HPDE6-E6E7 (cell line): ENCODE measurements around the gene ERLEC1.
"Not testable (repeated sequence)": the region's sequence is repeated elsewhere in the genome, so short reads cannot be mapped to it uniquely, and the experiment has no call there.

Source experiments
- DNase-seq: peaks from one replicate; pipeline ENCODE4 v3.0.0; 2011; ENCODE audit warnings: missing footprints; ENCODE audit errors: extremely low spot score

The ERLEC1 gene

DNA sequence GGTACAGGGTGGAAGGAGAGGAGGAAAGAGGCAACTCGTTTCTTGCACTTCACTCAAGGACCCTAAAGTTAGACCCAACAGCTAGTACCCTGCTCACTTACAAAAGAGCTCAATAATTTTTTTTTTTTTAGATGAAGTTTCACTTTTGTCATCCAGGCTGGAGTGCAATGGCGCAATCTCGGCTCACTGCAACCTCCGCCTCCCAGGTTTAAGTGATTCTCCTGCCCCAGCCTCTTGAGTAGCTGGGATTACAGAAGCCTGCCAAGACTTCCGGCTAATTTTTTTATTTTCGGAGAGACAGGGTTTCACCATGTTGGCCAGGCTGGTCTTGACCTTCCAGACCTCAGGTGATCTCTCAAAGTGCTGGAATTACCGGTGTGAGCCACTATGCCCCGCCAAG, 4.2 kb upstream of the ERLEC1 start:
- no peak for DNase-seq

DNA sequence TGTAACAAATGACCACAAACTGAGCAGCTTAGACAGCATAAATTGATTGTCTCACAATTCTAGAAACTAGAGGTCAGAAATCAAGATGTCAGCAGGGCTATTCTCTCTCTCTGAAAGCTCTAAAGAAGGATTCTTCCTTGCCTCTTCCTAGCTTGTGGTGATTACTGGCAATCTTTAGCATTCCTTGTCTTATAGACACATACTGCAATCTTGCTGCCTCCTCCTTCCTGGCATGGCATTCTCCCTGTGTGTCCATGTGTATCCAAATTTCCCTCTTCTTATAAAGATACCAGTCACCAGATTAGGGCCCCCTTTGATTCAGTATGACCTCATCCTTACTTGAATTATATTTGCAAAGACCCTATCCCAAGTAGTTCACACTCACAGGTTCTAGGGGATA, 2.4 kb upstream of the ERLEC1 start:
- no peak for DNase-seq

DNA sequence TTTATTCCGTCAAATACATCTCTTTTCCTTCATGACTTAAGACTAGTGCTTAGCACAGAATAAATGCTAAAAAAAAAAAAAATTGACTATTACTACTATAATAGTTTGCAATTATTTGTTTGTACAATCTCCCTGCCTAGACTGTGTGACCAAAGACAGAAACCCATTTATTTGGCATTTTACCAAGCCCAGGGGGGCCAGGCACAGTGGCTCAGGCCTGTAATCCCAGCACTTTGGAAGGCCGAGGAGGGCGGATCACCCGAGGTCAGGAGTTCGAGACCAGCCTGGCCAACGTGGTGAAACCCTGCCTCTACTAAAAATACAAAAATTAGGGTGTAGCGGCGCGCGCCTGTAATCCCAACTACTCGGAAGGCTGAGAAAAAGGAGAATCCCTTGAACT, 1.5 kb upstream of the ERLEC1 start:
- no peak for DNase-seq

DNA sequence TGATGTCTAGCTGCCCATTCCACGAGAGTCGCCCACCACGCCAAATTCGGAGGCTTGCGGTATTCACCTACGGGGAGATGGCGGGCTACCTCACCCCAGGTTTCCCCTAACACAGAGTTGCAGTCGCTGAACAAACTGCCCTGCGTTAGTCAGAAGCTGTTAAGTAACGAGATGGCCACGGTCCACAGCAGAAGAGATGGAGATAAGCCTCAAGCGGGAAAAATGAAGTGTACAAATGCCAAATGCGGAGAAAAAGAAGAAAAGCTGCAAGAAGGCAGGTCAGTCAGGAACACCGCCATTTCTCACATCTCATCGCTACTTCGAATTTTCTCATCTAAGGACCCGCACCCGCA, 516 bp upstream of the ERLEC1 start:
- no peak for DNase-seq

DNA sequence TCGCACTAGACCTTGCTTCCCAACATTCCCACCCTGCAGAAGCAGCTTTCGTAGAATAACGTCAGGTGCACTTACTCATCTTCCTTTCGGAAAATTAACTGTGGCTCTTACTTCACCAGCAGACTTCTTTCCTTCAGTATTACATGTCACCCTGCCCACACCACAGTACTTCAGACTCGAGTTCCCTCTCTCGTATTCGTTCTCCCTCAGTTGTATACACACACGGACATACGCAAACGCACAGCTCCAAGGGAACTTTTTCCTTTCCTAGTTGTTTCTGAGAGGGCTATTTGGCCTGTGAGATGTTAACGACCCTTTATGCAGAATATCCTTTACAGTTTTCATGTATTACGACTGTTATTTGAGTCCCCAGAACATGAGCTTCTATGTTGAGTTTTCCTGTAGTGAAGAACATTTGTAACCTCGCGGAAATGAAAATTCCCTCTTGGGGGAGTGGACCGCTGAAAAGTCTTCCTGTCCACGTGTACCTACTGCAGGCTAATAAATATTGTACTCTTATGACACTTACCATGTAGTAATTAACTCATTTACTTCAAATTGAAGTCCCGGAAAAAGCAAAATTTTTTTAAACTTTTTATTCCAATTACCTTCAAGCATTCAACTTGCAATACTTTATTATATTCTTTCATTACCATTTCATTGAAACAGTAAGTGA, 908 bp downstream of the ERLEC1 start:
- no peak for DNase-seq

DNA sequence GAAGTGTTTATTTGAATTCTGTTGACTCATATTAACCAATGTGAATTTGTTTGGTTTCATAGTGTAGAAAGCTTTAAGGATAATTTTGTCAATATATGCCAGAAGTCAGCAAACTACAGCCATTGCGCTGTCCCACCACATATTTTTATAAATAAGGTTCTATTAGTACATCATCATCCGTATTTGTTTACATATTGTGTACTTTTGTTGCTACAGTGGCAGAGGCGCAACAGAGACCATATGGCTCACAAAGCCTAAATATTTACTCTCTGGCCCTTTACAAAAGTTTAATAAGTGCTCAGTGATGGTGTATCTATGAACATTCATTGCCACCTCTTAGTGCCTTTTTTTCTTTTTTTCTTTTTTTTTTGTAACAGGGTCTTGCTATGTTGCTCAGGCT, 6.4 kb downstream of the ERLEC1 start:
- no peak for DNase-seq

DNA sequence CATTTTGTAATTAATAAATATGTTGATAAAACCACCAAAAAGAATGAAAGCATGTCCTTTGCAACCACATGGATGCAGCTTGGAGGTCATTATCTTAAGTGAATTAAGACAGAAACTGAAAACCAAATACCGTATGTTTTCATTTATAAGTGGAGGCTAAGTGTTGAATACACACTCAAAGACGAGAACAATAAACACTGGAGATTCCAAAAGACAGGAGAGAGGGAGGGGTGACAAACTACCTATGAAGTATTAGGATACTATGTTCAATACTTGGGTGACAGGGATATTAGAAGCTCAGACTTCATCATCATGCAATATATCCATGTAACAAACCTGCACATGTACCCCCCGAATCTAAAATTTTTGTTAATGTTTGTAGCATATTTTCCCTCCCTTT, 7.0 kb downstream of the ERLEC1 start:
- DNase-seq, result no peak

DNA sequence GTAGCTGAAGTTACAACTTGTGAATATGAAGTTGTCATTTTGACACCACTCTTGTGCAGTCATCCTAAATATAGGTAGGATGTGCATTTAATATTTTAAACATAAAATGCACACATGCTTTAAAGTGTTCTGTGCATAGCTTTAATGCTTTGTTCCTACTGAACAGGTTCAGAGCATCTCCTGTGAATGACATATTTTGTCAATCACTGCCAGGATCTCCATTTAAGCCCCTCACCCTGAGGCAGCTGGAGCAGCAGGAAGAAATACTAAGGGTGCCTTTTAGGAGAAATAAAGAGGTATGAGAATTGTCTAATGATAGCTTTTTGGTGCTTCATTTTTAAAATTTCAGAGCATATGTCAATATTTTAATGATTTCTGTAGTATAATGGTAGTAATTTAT, 14.7 kb downstream of the ERLEC1 start:
- no peak for DNase-seq

DNA sequence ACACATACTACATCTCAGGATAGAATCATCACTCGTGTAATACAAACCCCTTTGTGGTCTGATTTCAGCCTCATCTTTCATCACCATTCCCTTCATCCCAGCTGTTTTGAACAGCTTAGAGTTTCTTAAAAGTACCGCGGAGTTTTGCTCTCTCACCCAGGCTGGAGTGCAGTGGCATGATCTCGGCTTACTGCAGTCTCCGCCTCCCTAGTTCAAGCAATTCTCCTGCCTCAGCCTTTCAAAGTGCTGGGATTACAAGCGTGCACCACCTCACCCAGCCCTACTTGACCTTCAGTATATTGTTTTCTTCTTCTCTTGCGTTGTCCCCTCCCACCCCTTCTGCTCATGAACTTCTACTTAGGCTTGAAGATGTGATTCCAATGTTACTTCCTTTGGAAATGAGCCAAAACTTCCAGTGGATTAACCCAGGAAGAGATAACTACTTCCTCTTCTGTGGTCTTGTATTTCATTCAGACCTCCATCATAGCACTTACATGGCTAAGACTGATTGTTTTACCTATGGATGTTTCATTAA, 15.8 kb downstream of the ERLEC1 start:
- DNase-seq, result no peak

DNA sequence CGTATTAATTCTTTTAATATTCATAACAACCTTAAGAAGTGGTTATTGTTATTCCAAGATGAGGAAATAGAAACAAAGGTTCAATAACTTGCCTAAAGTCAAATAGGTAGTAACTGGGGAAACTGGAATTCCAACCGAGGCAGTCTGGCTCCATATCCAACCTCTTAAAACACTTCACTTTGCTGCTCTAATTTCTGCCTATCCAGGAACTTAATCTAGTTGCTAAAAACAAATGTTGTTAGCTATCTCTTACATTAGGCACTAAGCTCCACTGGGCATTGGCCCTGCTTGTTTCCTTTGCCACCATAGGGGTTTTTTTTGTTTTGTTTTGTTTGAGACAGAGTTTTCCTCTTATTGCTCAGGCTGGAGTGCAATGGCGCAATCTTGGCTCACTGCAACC, 24.8 kb downstream of the ERLEC1 start:
- no peak for DNase-seq

DNA sequence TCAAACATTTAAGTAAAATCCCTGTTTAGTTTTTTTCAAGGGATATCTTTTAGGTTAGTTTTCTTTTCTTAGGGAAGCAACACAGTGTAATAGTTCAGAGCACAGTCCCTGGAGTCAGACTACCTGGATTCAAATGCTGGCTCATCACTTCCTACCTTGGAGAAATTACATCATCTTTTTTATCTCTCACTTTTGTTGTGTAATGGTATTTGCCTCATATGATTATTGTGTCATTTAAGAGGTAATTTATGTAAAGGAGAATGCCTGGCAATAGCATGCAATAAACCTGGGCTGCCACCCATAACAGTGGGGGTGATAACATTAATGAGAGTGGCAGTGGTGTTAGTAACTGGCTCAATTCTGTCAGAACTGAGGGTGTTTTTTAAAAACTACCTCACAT, 26.3 kb downstream of the ERLEC1 start:
- DNase-seq, result no peak

DNA sequence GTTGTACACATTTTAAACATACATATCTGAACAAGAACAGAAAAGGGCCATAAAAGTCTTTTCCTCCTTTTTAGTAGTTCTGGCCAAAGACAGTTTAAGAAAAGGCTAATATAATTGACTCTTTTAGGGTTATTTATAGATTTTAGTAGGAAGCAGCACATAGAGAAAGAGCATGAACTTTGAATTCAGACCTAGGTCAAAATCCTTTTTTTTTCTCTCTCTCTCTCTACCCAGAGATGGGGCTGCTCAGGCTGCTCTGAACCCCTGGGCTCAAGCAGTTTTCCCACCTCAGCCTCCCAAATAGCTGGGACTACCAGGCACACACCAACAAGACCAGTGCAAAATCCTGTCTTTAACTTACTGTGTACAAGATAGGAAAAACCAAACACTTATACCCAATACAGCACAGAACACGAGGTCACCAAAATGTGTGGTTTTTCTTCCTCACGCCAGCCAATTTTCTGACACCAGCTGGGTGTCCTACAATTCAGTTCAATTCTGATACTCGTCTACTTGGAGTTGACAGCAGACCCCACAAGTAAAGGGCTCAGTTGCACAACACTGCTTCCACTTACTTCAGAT, 32.1 kb downstream of the ERLEC1 start:
- DNase-seq, result no peak

DNA sequence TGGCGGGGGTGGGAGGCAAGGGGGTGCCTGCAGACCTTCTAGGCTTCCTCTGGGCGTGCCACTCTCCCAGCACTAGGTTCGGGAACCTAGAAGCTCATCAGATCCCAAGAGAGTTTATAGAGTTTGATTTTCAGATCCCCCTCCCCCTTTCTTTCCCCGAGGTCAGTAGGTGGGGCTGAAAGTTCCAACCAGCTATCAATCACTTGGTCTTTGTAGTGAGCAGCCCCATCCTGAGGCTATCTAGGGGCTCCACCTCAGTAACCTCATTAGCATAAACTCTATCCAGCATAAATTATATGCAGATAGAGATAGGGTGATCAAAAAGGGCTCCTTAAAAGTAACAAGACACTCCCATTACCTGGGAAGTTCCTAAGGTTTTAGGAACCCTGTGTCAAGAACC, 32.8 kb downstream of the ERLEC1 start:
- no peak for DNase-seq

DNA sequence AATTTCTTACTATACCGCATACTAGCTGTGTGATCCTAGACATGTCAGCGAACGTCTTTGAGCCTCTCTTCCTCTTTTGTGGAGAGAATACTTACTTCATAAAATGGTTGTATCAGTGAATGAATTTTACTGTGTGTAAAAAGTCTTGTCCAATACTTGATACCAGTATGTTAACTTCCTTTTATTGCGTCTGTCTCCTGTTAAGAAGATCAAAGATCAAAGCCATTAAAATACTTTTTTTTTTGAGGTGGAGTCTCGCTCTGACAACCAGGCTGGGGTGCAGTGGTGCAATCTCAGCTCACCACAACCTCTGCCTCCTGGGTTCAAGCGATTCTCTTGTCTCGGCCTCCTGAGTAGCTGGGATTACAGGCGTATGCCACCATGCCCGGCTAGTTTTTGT, 33.2 kb downstream of the ERLEC1 start:
- DNase-seq, result no peak

DNA sequence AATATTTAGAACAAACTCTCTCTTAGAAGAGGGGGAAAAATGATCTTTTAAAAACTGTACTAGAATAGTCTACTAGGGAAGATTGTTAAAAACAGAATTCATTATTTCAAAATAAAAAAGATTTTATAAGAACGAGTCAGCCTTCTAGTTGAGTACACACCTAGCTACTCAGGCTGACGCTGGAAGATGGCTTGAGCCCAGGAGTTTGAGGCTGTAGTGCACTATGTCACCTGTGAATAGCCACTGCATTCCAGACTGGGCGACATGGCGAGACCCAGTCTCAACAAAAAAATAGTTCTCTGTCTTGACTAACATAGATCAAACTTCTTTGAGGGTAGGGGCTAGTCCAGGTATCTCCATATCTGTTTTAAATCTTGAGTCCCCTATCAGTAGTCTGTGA, 33.9 kb downstream of the ERLEC1 start:
- DNase-seq, result no peak

DNA sequence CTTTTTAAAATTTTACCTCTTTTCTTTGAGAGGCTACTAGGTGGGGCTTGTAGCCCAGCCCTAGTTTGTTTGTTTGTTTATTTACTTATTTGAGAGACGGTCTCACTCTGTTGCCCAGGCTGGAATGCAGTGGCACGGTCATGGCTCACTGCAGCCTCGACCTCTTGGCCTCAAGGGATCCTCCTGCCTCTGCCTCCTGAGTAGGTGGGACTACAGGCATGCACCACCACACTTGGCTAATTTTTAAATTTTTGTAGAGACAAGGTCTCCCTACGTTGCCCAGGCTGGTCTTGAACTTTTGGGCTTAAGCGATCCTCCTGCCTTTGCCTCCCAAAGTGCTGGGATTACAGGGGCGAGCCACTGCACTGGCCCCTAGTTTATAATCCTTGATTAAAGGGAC, 35.0 kb downstream of the ERLEC1 start:
- no peak for DNase-seq

DNA sequence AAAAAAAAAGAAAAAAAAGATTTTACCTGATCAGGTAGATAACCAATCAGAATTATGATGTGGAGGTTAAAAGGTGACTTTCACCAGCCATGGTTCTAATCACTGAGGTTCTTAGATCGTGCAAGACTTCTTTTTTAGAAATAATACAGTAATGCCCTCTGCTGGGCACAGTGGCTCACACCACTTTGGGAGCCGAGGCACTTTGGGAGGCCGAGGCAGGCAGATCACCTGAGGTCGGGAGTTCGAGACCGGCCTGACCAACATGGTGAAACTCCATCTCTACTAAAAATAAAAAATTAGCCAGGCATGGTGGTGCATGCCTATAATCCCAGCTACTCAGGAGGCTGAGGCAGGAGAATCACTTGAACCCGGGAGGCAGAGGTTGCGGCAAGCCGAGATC, 36.8 kb downstream of the ERLEC1 start:
- DNase-seq, result not testable (repeated sequence)

DNA sequence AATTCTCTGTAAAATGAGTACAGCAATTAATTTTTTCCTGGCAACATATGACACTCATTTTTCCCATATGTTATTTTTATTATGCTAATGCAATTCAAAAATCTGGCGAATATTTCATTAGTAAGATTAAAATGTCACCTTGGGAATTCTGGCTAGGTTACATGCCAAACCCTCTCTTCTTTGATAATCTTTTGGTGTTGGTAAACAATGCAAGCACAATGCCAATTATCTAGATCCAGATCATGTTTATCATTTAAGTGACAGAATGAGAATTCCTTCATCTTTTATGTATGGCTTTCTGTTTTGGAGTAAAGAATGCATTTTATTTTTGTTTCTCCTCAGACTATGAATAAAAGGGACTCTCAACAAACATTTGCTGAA, 39.2 kb downstream of the ERLEC1 start:
- DNase-seq, result no peak

DNA sequence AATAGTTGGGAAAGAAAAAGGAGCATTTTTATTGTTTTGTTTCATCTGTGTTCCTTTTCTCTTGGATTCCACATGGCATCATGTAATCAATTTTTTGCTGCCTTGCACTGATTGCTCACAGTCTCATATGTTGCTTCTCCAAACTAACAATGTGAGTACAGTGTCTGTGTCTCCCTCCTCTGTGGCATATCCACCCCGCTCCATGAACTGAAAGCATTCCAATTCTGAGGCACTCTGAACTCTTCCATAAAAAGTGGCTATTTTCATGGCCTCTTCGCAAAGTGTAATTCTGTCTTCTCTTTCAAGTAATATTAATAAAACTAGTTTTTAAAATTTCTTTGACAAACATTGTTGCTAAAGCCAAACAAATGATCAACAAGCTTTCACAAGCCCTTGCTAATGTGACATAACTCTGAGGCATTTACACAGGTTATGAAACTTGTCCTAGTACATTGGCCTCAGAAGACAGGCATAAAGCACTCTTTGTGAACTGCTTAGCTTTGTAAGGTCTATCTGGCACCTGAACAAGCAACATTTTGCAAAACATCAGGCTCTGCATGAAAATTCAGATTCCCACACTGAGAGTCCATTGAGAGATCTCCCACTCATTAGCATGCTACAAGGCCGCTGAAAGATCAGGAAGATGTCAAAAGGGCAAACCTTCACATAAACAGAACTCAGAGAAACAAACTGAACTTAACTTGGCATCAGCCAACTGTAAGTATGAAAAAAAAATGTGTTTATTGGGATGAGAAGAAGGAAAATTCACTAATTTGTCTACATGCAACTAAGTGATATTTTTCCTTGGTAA, 39.9 kb downstream of the ERLEC1 start:
- no peak for DNase-seq

DNA sequence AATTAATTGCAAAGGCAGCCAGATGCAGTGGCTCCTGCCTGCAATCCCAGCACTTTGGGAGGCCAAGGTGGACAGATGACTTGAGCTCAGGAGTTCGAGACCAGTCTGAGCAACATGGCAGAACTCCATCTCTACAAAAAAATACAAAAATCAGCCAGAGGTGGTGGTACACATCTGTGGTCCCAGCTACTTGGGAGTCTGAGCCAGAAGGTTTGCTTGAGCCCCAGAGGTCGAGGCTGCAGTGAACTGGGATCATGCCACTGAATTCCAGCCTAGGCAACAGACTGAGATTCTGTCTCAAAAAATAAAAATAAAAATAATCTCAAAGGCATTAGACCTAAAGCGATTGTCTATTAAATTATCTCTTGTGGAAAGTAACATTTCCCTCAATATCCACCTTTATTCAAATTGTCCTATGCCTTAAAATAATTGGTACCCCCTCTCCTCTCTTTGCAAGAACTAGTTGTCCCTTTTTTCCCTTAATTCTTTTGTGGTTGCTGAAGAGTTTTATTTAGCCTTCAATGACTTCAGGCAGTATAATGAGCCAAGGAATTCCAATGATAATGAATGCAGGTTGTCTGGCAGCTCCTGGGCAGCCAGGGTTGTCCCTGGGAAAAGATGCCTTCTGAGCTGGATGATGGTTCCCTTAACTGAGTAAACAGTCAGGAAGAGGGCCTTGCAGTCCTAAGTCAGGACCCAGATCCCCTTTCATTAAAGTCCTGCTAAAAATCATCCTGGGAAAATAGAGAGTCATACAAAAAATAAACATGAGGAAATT, 40.7 kb downstream of the ERLEC1 start:
- DNase-seq, result no peak

DNA sequence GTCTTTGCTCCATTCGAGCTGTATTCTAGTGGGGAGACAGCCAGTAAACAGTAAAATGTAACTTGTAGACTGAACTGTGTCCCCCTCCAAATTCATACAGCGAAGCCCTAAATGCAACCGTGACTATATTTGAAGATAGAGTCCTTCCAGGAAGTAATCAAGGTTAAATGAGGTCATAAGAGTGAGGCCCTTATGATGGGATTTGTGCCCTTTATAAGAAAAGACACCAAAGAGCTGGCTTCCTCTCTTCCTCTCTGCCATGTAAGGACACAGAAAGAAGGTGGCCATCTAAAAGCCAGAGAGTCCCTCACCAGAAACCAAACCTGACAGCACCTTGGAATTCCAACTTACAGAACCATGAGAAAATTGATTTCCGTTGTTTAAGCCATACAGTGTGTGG, 41.5 kb downstream of the ERLEC1 start:
- DNase-seq, result no peak

DNA sequence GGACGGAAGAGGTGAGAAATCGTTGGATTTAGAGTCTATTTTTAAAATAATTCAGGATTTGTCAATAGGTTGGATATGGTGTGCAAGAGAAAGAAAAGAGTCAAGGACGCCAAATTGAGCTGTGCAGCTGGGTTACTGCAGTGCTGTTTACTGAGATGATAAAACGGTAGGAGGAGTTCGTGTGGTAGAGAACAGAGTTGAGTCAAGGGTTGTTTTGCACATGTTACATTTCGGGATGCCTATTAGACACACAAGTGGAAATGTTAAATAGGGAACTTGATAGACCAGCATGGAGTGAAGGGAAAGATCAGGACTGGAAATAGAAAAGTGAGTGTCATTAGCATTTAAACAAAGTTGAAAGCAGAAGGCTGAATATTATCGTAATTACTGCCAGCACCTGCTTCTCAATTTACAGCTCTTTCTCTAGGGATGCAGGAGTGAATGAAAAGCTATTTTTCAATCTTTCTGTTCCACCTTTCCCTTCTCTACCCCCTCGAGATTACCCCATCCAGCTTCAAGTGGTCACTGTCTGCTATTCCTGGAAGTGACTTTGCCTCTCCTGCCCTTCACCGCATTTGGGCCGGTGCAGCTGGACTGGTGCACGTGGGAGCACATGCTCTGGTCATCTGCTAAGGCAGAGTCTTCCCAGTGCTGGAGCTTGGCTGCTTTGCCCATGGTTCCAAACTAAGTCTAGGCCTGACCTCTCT, 42.6 kb downstream of the ERLEC1 start:
- no peak for DNase-seq
